GM08714 (cell line): ENCODE measurements around the gene HOXD12.
A peak's percentile ranks its signal among the peaks of the same experiment; 100 is the strongest.

Experiments used
- H3K4me3 ChIP-seq: fragments of 200-500 bp; sonication (Bioruptor generic); 2 replicates; pipeline ENCODE4 v1.5.1; 2014; ENCODE audit warnings: mild to moderate bottlenecking, low read length, inconsistent platforms
- ZNF274 ChIP-seq: IDR thresholded peaks from 2 replicates; pipeline ENCODE4 v1.6.1; 2012; ENCODE audit warnings: mild to moderate bottlenecking, low read depth, low read length

The HOXD12 gene

DNA sequence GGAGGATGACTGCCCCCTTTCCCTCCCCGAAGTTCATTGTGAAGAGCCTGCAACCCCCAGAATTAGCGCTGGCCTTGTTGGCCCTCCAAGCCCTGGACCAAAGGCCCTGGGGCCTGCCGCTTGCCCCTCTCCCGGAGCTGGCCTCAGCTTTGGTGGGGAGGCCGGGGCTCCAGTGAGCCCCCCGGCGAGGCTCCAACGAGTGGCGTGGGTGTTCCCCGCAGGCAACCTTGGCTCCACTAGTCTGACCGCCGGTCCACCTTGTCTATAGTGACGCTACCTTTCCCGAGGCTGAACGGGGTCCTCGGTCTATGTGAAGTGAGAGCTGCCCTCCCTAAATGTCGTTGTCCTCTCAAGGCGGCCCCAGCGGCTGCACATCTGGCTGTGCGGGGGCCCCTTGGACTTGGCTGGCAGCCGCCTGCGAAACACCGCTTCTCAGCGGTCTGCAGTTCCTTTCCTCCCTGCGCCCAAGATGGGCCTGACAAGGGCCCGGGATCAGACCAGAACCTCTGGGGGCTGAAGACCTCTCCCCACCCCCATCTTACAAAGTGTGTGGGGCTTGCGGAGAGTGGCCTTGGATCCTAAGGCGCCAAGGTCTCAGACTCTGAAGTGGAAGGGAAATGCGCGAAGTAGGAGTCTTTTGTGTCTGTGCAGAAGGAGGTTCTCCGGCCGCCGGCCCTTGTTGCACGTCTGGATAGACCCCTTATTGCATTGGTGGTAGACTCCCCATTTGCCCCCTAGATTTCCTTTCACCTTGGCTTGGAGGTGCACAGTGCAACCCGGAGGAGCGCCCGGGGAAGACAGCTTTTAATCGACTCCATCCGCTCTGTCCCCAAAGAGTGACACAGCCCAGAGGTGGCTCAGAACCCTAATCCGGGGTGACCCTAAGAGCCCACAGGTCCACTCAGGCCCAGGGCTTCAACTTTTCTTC, 13.0 kb downstream of the HOXD12 start:
- no peak for TF ChIP-seq ZNF274
- no peak overlapping the region for H3K4me3 ChIP-seq

DNA sequence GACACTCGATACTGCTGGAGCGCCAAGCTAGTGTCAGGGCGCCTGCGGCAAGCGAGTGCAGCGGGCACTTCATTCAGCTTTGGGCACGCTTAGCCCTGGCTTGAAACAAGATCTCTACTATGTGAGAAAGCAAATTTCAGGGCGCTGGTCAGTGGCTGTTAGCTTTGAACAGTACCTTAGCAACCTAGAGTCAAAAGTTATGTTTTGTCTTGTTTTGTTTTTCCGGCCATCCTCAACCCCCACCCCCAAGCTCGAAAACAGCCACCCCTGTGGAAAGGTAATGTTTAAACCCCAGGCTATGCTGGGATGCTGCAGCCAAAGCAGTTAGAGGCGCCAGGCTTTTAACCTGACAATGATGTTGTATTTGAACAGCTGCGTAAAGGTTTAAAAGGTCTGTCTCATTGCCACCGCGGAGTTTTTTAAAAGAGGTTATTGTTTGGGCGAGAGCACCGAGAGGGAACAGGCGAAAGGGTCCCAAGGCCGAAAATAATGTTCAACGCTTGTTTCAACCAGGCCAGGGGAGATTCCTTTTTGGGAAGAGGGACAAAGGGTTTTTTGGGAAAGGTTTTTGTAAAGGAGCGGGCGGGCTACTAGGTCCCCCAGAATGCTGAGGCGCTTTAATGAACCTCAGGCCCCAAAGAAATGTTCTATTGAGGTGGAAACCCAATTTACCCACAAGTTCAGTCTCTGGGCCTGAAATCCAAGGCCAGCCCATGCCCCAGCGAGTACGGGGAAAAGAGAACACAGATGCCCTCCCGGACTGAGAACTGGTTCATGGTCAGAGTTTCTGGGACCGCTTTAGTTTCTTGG, 14.7 kb downstream of the HOXD12 start:
- no peak overlapping the region for H3K4me3 ChIP-seq
- TF ChIP-seq ZNF274 = no peak

DNA sequence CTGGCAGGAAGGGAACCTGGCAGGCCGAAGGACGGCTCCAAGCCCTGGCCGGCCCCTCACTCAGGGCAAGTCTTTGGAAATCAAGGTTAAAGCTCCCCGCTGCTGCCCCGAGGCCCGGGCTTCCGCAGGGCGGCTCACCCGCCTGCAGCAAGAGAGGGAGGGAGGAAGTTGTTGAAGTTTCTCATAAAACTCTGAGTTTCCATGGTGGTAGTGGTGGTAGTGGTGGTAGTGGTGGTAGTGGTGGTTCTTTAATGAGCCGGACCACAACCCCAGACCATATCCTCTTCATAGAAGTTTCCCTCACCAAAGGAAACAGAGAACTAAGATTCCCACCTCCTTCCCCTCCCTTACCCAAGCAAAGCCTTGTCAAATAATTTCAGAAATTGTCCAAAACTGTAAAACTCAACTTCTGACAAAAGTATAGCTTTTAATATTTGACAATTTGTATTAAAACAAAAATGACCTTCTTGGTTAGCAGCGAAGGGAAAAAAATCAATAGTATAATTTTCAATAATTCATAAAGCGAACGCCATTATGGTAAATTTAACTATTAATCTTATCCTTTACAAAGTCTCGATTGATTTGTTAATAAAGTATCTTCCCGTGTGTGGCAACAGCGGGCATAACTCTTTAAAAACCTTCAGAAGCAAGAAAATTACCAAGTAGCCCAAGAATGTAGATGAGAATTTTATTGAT, 15.5 kb downstream of the HOXD12 start:
- H3K4me3 ChIP-seq = no peak overlapping the region
- no peak for TF ChIP-seq ZNF274

DNA sequence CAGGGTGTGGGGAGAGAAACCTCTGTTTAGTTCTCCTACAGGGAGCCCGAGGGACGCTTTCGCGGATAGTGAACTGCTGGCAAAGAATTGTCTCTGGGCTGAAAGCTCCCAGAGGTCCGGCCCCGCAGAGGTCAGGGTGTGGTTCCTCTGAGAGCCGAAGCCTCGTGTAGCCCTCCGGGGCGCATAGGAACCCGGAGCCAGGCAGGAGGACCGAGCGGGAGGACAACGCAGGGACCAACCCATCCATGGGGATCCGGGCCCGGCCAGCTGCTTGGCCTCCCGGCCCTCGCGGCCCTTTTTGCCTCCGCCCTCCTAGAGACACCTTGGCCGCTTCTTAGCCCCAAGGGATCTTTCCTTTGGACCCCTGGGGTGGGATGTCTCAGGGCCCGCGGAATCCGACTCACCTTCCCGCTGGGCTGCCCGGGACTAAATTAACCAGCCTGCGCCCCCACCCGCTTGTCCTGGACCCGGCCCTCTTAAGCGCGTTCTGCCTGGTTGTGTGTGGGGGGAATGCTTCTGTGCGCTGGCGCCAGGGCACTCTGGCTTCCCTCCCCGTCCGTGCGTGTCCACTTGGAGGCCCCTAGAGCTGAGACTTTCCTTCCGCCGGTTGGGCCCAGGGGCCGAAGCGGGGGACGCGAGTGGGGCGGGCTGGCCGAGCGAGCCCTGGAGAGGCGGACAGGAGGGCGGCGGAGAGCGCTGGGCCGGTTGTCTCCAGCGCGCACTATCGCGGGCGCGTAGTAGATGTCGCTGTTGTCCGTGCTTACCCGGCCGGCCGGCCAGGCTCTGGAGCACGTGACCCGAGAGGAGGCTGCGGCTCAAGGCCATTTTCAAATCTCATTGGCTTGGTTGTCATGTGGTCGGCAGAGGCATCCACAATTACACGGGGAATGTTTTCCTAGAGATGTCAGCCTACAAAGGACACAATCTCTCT, 16.6 kb downstream of the HOXD12 start, which contains the start of gene HOXD10:
Gene HOXD10 (plus strand): TSS at position 896 of the 931 bp plus-strand sequence. CDS start 56 bp downstream, outside the sequence.
- TF ChIP-seq ZNF274 = no peak
- H3K4me3 ChIP-seq = no peak within 1 kb of the TSS

DNA sequence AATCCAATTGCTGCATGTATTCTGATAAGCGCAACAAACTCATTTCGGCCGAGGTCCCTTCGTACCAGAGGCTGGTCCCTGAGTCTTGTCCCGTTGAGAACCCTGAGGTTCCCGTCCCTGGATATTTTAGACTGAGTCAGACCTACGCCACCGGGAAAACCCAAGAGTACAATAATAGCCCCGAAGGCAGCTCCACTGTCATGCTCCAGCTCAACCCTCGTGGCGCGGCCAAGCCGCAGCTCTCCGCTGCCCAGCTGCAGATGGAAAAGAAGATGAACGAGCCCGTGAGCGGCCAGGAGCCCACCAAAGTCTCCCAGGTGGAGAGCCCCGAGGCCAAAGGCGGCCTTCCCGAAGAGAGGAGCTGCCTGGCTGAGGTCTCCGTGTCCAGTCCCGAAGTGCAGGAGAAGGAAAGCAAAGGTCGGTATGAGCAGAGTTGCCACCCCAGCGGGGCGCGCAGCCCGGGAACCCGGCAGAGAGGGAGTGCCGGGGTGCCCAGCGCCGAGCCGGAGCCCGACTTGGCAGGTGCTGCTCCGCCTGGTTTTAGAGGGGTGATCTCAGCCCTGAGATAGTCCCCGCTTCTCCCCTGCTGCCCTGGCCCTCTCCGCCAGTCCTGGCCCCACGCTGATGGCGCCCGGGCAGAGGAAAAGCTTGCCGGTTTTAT, 17.7 kb downstream of the HOXD12 start:
- H3K4me3 ChIP-seq = no peak overlapping the region
- TF ChIP-seq ZNF274 = no peak

DNA sequence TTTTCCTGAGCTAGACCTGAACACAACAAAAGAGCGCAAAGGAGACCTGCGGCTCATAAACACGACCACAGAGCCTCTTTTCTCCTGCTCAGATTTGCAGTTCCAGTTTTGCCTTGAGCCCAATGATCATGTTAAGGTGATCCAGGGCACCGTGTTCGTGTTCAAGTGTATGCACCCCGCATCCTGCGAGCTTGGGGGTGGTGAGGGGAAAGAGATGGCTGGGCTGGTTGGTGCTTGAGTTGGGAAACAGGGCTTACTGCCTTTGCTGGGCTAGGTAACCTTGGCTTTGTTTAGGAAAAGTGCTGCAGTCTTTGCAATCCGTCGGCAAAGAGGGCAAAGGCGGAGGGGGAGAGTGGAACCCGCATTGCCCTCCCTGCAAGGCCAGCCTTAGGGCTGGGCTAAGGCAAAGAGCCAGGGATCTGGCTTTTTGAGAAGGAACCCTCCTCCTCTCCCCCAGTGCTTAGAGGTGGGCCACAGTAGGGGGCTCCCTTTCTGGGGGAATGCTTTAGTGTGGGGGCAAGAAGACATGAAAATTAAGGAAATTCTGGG, 18.3 kb downstream of the HOXD12 start:
- H3K4me3 ChIP-seq = no peak overlapping the region
- no peak for TF ChIP-seq ZNF274

DNA sequence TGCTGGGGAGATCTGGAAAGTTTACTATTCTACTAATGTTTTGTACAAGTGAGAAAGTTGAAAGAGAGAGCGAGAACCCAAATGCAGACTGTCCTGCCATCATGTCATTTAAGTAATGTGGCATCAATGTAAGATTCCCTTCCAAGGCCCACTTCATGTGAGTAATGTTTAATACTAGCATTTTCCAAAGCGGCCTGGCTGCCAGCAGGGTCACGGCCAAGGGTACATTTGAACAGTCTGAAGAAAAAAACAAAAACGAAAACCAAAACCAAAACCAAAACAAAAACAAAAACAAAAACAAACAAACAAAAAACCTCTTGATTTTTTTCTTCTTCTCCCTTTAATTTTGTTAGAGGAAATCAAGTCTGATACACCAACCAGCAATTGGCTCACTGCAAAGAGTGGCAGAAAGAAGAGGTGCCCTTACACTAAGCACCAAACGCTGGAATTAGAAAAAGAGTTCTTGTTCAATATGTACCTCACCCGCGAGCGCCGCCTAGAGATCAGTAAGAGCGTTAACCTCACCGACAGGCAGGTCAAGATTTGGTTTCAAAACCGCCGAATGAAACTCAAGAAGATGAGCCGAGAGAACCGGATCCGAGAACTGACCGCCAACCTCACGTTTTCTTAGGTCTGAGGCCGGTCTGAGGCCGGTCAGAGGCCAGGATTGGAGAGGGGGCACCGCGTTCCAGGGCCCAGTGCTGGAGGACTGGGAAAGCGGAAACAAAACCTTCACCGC, 19.2 kb downstream of the HOXD12 start:
- TF ChIP-seq ZNF274 = no peak
- H3K4me3 ChIP-seq = no peak overlapping the region

DNA sequence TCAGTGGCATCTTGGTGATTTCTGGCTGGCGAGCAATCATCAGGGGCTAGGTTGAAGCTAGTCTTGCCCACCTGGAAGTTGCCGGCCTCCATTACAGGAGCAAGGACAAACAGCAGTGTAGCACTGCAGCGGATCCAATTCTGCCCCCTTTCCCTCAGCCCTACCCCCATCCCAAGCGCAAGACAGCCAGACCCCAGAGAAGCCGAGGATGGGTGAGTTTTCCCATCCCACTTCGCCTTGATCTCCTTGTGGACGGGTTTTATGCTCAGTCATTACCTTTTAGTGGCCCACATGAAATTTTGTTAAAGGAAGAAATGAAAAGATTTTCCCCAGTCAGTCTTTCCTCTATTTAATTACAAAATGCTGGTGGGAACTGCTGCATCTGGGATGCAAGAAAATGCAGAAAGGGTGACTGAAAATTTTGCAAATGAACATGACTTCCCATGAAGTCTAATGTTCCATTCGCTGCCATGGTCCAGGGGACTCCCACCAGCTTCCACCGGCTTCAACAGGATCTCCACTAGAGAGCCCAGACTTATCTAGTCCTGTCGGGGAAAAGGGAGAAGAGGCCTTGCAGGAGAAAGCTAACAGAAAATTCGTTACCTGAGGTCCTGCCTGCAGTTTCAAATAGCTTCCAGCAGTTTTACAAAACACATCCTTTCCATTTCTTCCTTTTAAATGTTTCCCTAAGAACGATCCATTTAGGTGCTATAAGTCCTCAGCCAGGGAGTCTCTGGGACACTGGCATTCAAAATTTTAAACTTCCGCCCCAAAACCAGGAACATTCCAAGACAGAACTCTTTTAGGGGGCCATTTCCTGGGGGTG, 21.0 kb downstream of the HOXD12 start:
- H3K4me3 ChIP-seq = no peak overlapping the region
- no peak for TF ChIP-seq ZNF274

DNA sequence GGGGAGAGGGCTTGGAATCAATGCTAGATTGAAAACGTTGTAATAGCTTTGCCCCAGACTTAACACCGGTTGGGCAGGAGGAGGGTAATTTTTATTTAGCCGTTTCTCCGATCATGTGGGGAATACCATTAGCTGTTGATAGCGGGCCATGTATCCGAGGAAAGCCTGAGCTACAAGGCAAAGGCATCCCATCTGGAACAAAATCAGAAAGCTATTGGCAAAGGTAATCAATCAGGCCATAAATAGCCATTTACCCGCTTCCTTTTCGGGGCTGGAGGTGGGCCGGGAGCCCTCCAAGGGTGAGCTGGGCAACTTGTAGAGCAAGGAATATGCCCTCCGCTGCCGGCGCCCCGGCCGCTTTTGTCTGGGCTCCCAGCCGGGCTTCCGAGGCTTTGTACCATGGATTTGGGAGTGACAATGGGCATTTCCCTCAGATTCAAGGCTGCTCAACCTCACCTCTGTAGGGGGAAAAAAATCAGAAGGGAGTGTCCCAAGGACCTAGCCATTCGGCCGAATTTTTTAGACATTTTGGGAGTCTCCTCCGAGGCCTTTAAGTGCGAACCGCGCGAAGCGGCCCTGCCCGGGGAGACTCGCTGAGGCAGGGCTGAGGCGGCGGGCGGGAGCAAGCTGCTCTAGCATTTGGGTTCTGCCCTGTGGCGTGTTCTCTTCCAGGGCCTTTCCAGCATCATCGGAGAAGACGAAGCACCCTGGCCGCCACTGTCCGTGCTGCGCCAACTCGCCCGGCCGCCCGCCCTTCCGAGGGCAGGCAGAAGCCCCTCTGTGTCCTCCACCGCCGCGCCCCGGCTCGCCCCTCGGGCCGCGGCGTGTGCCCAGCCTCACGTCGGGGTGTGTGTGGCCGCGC, 21.8 kb downstream of the HOXD12 start:
- TF ChIP-seq ZNF274 = no peak
- no peak overlapping the region for H3K4me3 ChIP-seq

DNA sequence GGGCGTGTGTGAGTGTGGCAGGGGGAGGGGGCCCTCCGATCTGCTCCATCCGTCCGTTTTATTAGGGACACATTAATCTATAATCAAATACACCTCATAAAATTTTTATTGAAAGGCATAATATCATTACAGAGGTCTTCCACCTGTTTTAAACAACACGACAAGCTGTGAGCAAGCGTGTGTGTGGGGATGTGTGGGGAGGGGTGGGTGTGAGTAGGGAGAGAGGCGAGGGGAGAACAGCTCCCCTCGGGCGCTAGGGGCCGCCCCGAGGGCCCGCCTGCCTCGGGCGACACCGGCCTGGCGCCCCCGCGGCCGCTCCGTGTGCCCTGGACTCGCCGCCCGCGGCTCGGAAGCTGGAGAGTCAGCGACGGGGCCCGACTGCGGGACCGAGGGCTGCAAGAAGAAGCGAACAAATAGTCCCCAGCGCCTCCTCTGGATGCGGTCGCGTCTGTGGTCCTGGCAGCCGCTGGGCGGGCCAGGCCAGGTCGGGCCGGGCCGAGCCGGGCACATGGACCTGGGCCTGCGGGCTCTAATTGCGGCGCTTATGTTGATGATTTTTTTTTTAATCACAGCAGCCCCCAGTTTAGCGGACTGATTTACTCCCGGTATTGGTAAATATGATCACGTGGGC, 22.6 kb downstream of the HOXD12 start:
- TF ChIP-seq ZNF274 = no peak
- peak overlapping the region; percentile 5; the same call in 1 of the 2 replicates for H3K4me3 ChIP-seq
